K562 (cell line): ENCODE results near the gene PLS1. TPM values are rescaled to one million over a fixed set of nuclear protein-coding genes. Genes with fewer than 3 reads are reported as not detected.

ENCODE experiments used
- BACH1 ChIP-seq: fragments of 200-800 bp; sonication (Bioruptor generic); IDR thresholded peaks from 2 replicates; pipeline ENCODE4 v1.6.1; 2016; ENCODE audit warnings: missing genetic modification characterization, missing compliant biosample characterization
- BRCA1 ChIP-seq, 2 experiments: fragments of 450-650 bp in 1 of 2; sonication (generic) in 1 of 2; formaldehyde crosslinking in 1 of 2; IDR thresholded peaks; 2 replicates each; pipeline versions ENCODE4 v1.5.0 to v1.6.1; 2017 to 2020; ENCODE audit warnings: mild to moderate bottlenecking in 1 of 2, missing genetic modification reagents in 1 of 2
- CC2D1A ChIP-seq: fragments of 450-650 bp; IDR thresholded peaks from 2 replicates; pipeline ENCODE4 v1.6.1; 2017; ENCODE audit warnings: mild to moderate bottlenecking
- CHD2 ChIP-seq: IDR thresholded peaks from 2 replicates; pipeline ENCODE4 v1.6.1; 2011; ENCODE audit warnings: low read depth, low read length
- CHD4 ChIP-seq: fragments of 200-600 bp; sonication (generic); IDR thresholded peaks from 3 replicates; pipeline ENCODE4 v1.6.1; 2012; ENCODE audit warnings: low read depth, mild to moderate bottlenecking, mixed read lengths, low read length, inconsistent platforms; ENCODE audit not compliant: insufficient read depth, insufficient replicate concordance, poor library complexity, severe bottlenecking
- GABPB2 ChIP-seq: fragments of 250-450 bp; sonication (Bioruptor Pico); conservative IDR thresholded peaks from 2 replicates; pipeline ENCODE4 v1.5.1; 2021; ENCODE audit warnings: mild to moderate bottlenecking
- GATAD2A ChIP-seq: fragments of 450-650 bp; IDR thresholded peaks from 2 replicates; pipeline ENCODE4 v1.6.1; 2017
- HDAC3 ChIP-seq: fragments of 450-650 bp; IDR thresholded peaks from 2 replicates; pipeline ENCODE4 v1.6.1; 2018; ENCODE audit warnings: borderline replicate concordance, mild to moderate bottlenecking, moderate library complexity; ENCODE audit not compliant: partially characterized antibody
- HMG20B ChIP-seq: fragments of 250-450 bp; sonication (Bioruptor Pico); IDR thresholded peaks from 2 replicates; pipeline ENCODE4 v1.5.0; 2021; ENCODE audit warnings: mild to moderate bottlenecking
- HMGN3 ChIP-seq: IDR thresholded peaks from 2 replicates; pipeline ENCODE4 v1.6.1; 2011; ENCODE audit warnings: borderline replicate concordance, low read depth, mild to moderate bottlenecking, mixed read lengths, low read length; ENCODE audit not compliant: insufficient read length; ENCODE audit errors: extremely low read depth
- KAT8 ChIP-seq: fragments of 450-650 bp; IDR thresholded peaks from 2 replicates; pipeline ENCODE4 v1.6.1; 2016; ENCODE audit warnings: low read depth, mild to moderate bottlenecking
- LCOR ChIP-seq: sonication (generic); formaldehyde crosslinking; IDR thresholded peaks from 2 replicates; pipeline ENCODE4 v1.8.0; 2022; ENCODE audit warnings: mild to moderate bottlenecking, missing genetic modification reagents
- MAFF ChIP-seq: IDR thresholded peaks from 2 replicates; pipeline ENCODE4 v1.6.1; 2012; ENCODE audit warnings: low read length, improper control_type of control experiment
- MTF1 ChIP-seq: fragments of 250-450 bp; sonication (Bioruptor Pico); IDR thresholded peaks from 2 replicates; pipeline ENCODE4 v1.9.0; 2021; ENCODE audit warnings: moderate library complexity, mild to moderate bottlenecking, inconsistent platforms, borderline replicate concordance
- NFATC3 ChIP-seq: fragments of 450-650 bp; IDR thresholded peaks from 2 replicates; pipeline ENCODE4 v1.6.1; 2017; ENCODE audit warnings: mild to moderate bottlenecking
- NUFIP1 ChIP-seq: fragments of 450-650 bp; IDR thresholded peaks from 2 replicates; pipeline ENCODE4 v1.6.1; 2018; ENCODE audit not compliant: partially characterized antibody
- PHB2 ChIP-seq: fragments of 450-650 bp; IDR thresholded peaks from 2 replicates; pipeline ENCODE4 v1.6.1; 2017; ENCODE audit warnings: low read depth
- RAD21 ChIP-seq, 2 experiments: fragments of 250-450 bp in 1 of 2; fragments of 450-650 bp in 1 of 2; sonication (Bioruptor Pico) in 1 of 2; formaldehyde crosslinking in 1 of 2; IDR thresholded peaks in 1 of 2; conservative IDR thresholded peaks in 1 of 2; 2 replicates each; pipeline versions ENCODE4 v1.4.0 to v1.8.0; 2020 to 2022; ENCODE audit warnings: mild to moderate bottlenecking in 2 of 2, moderate library complexity in 1 of 2
- TAF1 ChIP-seq: IDR thresholded peaks from 2 replicates; pipeline ENCODE4 v1.6.1; 2011; ENCODE audit warnings: mild to moderate bottlenecking, low read length, moderate library complexity; ENCODE audit not compliant: insufficient read depth, control insufficient read depth, severe bottlenecking; ENCODE audit errors: extremely low read depth
- ZBTB8A ChIP-seq: fragments of 450-650 bp; IDR thresholded peaks from 2 replicates; pipeline ENCODE4 v1.6.1; 2018; ENCODE audit warnings: mild to moderate bottlenecking, moderate library complexity; ENCODE audit not compliant: partially characterized antibody
- ZC3H11A ChIP-seq: IDR thresholded peaks from 2 replicates; pipeline ENCODE4 v1.6.1; 2012; ENCODE audit warnings: low read depth, low read length, improper control_type of control experiment
- ZNF830 ChIP-seq: fragments of 250-450 bp; sonication (Bioruptor Pico); IDR thresholded peaks from 2 replicates; pipeline ENCODE4 v1.5.0; 2021; ENCODE audit warnings: mild to moderate bottlenecking
- polyA plus RNA-seq, 8 experiments: library from polyadenylated mRNA; depleted of rRNA in 4 of 8; stranded (reverse) in 5 of 8; unstranded in 3 of 8; fragments of >200 nt; fragmentation: Nextera tagmentation in 2 of 8; fragmentation: Illumina TruSeq in 1 of 8; extraction: Ambion mirVana in 2 of 8; extraction: Trizol in 1 of 8; gene quantifications; 2 replicates each; pipeline versions ENCODE4 v1.2.1 to v1.2.3, GENCODE V29; 2011 to 2014; ENCODE audit warnings: inconsistent platforms in 1 of 8, missing spikeins in 1 of 8
- total RNA-seq, 7 experiments: library from RNA; depleted of rRNA in 6 of 7; stranded (reverse); fragments of >200 nt in 6 of 7; fragmentation: Illumina TruSeq in 2 of 7; extraction: Trizol in 2 of 7; gene quantifications; 2 replicates each; pipeline versions ENCODE4 v1.2.1 to v1.2.3, GENCODE V29; 2011 to 2021; ENCODE audit warnings: low replicate concordance in 1 of 7
- TF ChIP-seq, protein P1 (sequence below): fragments of 250-450 bp; sonication (Bioruptor Pico); IDR thresholded peaks from 2 replicates; pipeline ENCODE4 v1.5.0; 2022; ENCODE audit warnings: mild to moderate bottlenecking
- TF ChIP-seq, protein P2 (sequence below): fragments of 150-350 bp; IDR thresholded peaks from 2 replicates; pipeline ENCODE4 v1.6.1; 2014; ENCODE audit warnings: low read depth, mild to moderate bottlenecking, low read length, borderline replicate concordance

PLS1 gene
- total and polyA plus RNA-seq, 9 of the 15 experiments (the other 6 are each of a cell fraction or from before 2014, with no cell fraction given) = 6.1 to 21.3 (median 13.0) TPM

DNA sequence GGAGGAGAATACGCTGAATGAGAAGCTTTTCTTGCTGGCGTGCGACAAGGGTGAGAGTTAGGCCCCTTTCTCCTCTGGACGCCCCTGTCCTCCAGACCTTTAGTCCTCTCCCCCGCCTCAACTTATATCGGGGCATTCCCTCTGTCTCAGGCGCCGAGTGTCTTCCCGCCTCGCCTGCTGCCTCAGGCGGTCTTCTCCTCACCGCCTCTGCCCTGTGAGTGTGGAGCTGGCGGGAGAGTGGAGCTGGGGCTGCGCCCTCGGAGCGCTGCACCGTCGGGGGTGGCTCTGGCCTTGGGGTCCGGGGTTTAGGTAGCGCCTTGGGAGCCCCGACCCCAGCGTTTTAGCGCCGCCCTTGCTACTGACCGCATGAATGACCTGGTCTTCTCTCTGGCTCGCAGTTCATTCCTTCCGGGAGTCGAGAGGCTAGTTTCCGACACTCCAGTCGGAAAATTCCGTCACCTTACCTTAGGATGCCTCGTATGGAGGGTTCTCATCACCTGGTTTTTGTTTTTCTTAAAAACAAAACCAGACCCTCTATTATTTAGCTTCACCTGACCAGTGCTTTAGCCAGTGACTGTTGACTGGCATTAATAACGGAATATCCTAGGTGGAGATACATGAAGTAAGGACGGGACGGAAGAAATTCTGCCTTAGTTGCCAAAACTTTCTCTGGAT, 128.6 kb downstream of the PLS1 start (continued):
- peak in 1 of 2 experiments; percentile 25; a peak in 2 of 4 replicates for TF ChIP-seq RAD21 (CRISPR knock-in tag; conservative IDR thresholded peaks at IDR 0.05 in 1 of 2, IDR thresholded peaks at IDR 0.05 in 1 of 2)
- TF ChIP-seq BRCA1 (IDR thresholded peaks at IDR 0.05) = no peak
- no peak for TF ChIP-seq BRCA1 (CRISPR knock-in tag; IDR thresholded peaks at IDR 0.05)
- TF ChIP-seq ZC3H11A = no peak
- TF ChIP-seq MAFF = no peak
- no peak for TF ChIP-seq PHB2
- no peak for TF ChIP-seq BACH1 (tag)
- TF ChIP-seq LCOR = peak; percentile 39; the same call in 1 of the 2 replicates
- no peak for TF ChIP-seq CHD2
- no peak for TF ChIP-seq HMG20B
- TF ChIP-seq HMGN3 = no peak
- TF ChIP-seq NFATC3 = no peak
- TF ChIP-seq, protein P1, sequence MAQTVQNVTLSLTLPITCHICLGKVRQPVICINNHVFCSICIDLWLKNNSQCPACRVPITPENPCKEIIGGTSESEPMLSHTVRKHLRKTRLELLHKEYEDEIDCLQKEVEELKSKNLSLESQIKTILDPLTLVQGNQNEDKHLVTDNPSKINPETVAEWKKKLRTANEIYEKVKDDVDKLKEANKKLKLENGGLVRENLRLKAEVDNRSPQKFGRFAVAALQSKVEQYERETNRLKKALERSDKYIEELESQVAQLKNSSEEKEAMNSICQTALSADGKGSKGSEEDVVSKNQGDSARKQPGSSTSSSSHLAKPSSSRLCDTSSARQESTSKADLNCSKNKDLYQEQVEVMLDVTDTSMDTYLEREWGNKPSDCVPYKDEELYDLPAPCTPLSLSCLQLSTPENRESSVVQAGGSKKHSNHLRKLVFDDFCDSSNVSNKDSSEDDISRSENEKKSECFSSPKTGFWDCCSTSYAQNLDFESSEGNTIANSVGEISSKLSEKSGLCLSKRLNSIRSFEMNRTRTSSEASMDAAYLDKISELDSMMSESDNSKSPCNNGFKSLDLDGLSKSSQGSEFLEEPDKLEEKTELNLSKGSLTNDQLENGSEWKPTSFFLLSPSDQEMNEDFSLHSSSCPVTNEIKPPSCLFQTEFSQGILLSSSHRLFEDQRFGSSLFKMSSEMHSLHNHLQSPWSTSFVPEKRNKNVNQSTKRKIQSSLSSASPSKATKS = no peak
- TF ChIP-seq ZBTB8A = no peak
- no peak for TF ChIP-seq GATAD2A
- TF ChIP-seq MTF1 (CRISPR knock-in tag) = no peak
- TF ChIP-seq, protein P2, sequence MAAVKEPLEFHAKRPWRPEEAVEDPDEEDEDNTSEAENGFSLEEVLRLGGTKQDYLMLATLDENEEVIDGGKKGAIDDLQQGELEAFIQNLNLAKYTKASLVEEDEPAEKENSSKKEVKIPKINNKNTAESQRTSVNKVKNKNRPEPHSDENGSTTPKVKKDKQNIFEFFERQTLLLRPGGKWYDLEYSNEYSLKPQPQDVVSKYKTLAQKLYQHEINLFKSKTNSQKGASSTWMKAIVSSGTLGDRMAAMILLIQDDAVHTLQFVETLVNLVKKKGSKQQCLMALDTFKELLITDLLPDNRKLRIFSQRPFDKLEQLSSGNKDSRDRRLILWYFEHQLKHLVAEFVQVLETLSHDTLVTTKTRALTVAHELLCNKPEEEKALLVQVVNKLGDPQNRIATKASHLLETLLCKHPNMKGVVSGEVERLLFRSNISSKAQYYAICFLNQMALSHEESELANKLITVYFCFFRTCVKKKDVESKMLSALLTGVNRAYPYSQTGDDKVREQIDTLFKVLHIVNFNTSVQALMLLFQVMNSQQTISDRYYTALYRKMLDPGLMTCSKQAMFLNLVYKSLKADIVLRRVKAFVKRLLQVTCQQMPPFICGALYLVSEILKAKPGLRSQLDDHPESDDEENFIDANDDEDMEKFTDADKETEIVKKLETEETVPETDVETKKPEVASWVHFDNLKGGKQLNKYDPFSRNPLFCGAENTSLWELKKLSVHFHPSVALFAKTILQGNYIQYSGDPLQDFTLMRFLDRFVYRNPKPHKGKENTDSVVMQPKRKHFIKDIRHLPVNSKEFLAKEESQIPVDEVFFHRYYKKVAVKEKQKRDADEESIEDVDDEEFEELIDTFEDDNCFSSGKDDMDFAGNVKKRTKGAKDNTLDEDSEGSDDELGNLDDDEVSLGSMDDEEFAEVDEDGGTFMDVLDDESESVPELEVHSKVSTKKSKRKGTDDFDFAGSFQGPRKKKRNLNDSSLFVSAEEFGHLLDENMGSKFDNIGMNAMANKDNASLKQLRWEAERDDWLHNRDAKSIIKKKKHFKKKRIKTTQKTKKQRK = no peak
- TF ChIP-seq CHD4 = no peak
- TF ChIP-seq GABPB2 (CRISPR knock-in tag) = no peak
- TF ChIP-seq TAF1 = peak; percentile 1
- no peak for TF ChIP-seq ZNF830
- no peak for TF ChIP-seq CC2D1A
- TF ChIP-seq KAT8 = no peak
- no peak for TF ChIP-seq HDAC3
- TF ChIP-seq NUFIP1 = no peak
